Glomerular endothelial cell (primary cell): ENCODE measurements around the gene GH1. TPM values are rescaled to one million over a fixed set of nuclear protein-coding genes. Genes with fewer than 3 reads are reported as not detected.
"Not testable (repeated sequence)": the region's sequence is repeated elsewhere in the genome, so short reads cannot be mapped to it uniquely, and the experiment has no call there.

Source experiments
- DNase-seq: peaks from one replicate; pipeline ENCODE4 v3.0.0-alpha.2; 2011; ENCODE audit warnings: low read depth, low spot score; ENCODE audit errors: extremely low read depth
- total RNA-seq: library from RNA; depleted of rRNA; stranded (reverse); fragments of >200 nt; gene quantifications from 2 replicates; pipeline ENCODE4 v1.2.3, GENCODE V29; 2015

The GH1 gene
- total RNA-seq, 1 donor from 2014 or later: not detected

- DNase-seq: not testable (repeated sequence)
Observed at GRCh38 chr17:63901971-63902370, 16.7 kb downstream of the GH1 start.

- not testable (repeated sequence) for DNase-seq
Observed at GRCh38 chr17:63898899-63899798, 19.5 kb downstream of the GH1 start.

DNA sequence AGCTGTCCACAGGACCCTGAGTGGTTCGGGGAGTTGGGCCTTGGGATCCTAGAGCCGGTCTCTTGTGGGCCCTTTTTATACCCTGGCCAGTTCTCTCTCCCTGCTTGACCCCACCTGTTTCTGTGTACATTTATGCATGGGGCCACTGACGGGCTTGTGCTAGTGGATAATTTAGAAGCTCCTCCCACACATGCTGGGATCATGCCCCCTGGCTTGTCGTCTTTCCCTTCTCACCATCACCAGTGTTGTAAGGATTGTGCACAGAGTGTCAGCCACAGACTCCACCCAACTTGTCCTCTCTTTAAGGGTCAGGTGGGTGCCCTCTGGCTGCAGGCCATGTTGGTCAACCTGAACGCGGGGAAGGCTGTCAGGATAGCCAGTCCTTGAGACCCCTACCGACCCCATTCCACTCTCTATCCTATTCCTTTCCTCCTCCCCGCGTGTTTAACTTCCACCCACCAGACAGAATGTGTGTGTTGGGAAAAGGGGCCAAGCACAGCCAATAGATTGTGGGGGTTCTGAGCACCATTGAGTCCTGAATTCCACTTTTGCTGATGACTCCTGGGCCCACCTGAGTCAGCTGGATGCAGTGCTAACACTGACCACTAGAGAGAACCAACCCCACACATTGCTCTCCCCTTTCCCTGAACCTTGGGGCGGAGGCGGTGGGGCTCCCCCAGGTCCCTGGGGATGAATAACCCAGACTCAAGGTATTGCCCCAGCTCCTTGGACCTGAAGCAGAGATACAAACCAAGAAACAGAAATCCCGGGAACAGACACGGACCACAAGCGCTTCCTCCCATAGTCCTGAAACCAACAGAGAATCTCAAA lies 21.9 kb downstream of the GH1 start, which contains the start of gene CSH1:
CSH1 (minus strand) TSS at position 51 of the 831 bp plus-strand sequence. CDS start 63 bp downstream, outside the sequence.
- not testable (repeated sequence) for DNase-seq

DNA sequence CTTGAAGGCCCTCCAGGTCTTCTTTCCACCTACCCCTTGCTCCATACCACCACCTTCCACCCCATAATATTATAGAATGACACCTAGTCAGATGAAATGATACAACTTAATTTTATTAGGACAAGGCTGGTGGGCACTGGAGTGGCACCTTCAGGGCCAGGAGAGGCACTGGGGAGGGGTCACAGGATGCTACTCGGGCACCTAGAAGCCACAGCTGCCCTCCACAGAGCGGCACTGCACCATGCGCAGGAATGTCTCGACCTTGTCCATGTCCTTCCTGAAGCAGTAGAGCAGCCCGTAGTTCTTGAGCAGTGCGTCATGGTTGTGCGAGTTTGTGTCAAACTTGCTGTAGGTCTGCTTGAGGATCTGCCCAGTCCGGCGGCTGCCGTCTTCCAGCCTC lies 23.8 kb downstream of the GH1 start:
- DNase-seq: not testable (repeated sequence)

GRCh38 chr17:63894021-63894420 lies 24.6 kb downstream of the GH1 start:
- DNase-seq: not testable (repeated sequence)

DNA sequence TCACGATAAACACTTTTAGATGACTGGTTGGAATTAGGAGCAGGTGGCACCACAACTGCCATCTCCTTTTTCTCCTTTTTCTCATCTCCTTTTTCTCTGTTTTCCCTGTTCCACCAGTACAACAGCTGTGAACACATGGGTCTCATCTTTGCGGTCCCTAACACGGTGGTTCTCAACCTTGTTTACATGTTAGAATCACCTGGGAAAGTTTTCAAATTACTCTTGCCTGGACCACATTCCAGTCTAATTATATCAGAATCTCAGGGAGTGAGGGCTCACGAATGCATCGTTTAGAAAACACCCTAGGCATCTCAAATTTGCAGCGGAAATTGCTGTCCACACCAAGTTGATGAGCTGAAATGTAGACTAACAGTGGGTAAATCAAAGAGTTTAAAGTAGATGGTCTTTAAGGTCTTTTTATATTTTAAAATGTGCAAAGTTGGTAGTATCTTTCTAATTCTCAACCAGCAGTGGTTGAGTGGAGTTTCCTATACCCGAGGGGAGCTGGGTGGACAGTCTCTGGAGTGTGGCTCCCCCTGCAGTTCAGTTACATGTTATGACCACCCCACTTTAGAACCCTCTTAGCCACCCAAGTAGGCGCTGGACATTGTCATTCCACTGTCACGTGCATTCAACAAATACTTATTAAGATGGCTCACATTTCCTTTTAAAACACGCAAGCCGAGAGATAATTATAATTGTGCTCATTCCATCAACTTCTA lies 26.2 kb downstream of the GH1 start:
- DNase-seq: not testable (repeated sequence)

- not testable (repeated sequence) for DNase-seq
Observed at GRCh38 chr17:63889026-63889848, 29.4 kb downstream of the GH1 start.

- not testable (repeated sequence) for DNase-seq
Observed at GRCh38 chr17:63885119-63885518, 33.5 kb downstream of the GH1 start.

DNA sequence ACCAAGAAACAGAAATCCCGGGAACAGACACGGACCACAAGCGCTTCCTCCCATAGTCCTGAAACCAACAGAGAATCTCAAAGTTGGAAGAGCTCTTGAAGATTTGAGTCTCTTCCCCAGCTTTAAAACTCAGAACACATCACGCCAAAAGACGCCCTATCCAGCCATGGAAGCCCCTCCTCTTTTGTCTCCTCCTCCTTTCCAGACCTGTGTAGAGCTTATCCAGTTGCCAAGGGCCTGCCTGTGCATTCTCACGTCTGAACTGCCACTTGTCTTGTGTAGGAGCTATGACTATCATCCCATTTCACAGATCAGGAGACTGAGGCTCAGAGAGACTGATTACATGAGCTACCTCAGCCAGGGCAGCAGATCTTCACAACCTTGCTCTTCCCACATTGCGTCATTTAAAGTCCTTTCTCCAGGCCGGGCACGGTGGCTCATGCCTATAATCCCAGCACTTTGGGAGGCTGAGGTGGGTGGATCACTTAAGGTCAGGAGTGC lies 36.0 kb downstream of the GH1 start:
- DNase-seq: not testable (repeated sequence)

DNA sequence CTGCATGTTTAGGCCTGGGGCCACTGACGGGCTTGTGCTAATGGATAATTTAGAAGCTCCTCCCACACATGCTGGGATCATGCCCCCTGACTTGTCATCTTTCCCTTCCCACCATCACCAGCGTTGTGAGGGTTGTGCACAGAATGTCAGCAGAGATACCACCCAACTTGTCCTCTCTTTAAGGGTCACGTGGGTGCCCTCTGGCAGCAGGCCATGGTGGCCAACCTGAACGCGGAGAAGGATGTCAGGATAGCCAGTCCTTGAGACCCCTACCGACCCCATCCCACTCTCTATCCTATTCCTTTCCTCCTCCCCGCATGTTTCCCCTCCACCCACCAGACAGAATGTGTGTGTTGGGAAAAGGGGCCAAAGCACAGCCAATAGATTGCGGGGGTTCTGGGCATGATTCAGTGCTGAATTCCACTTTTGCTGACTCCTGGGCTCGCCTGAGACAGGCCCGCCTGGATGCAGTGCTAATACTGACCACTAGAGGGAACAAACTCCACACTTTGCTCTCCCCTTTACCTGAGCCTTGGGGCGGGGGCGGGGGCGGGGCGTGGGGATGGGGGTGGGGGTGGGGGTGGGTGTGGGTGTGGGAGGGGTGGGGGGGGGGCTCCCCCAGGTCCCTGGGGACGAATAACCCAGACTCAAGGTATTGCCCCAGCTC lies 36.6 kb downstream of the GH1 start, which contains the start of gene GH2:
GH2 (minus strand) TSS at position 10 of the 667 bp plus-strand sequence. CDS start 143 bp downstream, outside the sequence.
- no peak for DNase-seq

GRCh38 chr17:63881337-63881736 lies 37.3 kb downstream of the GH1 start:
- not testable (repeated sequence) for DNase-seq

- DNase-seq: no peak
Observed at GRCh38 chr17:63880706-63881105, 37.9 kb downstream of the GH1 start.

DNA sequence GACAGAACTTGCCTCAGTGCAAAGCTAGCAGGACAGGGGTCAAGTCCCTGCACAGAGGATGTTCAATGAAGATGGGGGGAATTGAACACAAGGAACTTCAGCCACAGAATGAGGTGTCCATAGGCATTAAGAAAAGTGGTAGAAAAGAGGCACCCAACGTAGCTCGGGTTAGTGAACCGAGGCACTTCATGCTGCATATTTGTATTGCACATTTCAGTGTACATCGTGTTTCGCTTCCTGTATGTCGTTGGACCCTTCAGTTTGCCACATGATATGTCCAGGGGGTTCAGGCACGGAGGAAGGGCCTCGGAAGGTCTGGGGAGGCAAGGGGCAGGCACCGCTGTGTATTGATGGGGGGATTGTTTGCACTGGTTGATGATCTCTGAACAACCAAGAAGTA lies 40.2 kb downstream of the GH1 start:
- DNase-seq: not testable (repeated sequence)

GRCh38 chr17:63874693-63875092 lies 43.9 kb downstream of the GH1 start:
- not testable (repeated sequence) for DNase-seq

GRCh38 chr17:63874061-63874626 lies 44.5 kb downstream of the GH1 start:
- not testable (repeated sequence) for DNase-seq

- not testable (repeated sequence) for DNase-seq
Observed at GRCh38 chr17:63873577-63873976, 45.1 kb downstream of the GH1 start, which contains the start of gene CSH2. Gene CSH2 (minus strand): TSS chr17:63873677. CDS start chr17:63873614, 63 bp downstream.

DNA sequence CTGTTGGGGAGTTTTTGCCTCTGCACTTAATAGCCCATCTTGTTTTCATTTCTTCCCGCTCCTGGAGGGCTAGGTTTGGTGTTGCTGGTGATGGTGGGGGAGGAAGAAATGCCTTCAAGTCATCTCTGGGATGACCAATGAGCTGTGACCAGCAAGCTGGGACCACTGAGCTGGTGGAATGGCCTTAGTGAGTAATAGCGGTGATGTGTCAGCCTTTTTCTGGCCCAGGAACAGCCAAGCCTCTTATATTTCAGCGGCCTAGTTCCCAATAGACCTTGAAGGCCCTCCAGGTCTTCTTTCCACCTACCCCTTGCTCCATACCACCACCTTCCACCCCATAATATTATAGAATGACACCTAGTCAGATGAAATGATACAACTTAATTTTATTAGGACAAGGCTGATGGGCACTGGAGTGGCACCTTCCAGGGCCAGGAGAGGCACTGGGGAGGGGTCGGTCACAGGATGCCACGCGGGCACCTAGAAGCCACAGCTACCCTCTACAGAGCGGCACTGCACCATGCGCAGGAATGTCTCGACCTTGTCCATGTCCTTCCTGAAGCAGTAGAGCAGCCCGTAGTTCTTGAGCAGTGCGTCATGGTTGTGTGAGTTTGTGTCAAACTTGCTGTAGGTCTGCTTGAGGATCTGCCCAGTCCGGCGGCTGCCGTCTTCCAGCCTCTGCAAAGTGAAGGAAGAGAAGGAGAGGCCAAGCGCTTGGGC lies 46.8 kb downstream of the GH1 start:
- DNase-seq: not testable (repeated sequence)

- not testable (repeated sequence) for DNase-seq
Observed at GRCh38 chr17:63870292-63870665, 48.4 kb downstream of the GH1 start.
